Measurements from ENCODE around the gene CAPN2.
A peak's percentile ranks its signal among the peaks of the same experiment; 100 is the strongest.

Gene CAPN2

GRCh38 chr1:223712194-223712849 is at the start of gene CAPN2:
CAPN2 (plus strand) TSS chr1:223712539; CDS start chr1:223712641, 102 bp downstream.
- peak; percentile 62 for DNase-seq

GRCh38 chr1:223662943-223663342 is 49.4 kb upstream of the CAPN2 start:
- no peak for DNase-seq

GRCh38 chr1:223664106-223664505 is 48.2 kb upstream of the CAPN2 start:
- no peak for DNase-seq

GRCh38 chr1:223665592-223666312 is 46.6 kb upstream of the CAPN2 start, which contains the start of gene CAPN8:
CAPN8 (minus strand) TSS chr1:223665701; CDS start chr1:223665646, 55 bp downstream.
- no peak for DNase-seq

GRCh38 chr1:223667484-223668182 is 44.7 kb upstream of the CAPN2 start:
- DNase-seq: no peak

GRCh38 chr1:223669003-223669795 is 43.1 kb upstream of the CAPN2 start:
- DNase-seq: no peak

- peak; percentile 34 for DNase-seq
Observed at GRCh38 chr1:223670458-223671159, 41.7 kb upstream of the CAPN2 start.

- DNase-seq: no peak
Observed at GRCh38 chr1:223674119-223674890, 38.0 kb upstream of the CAPN2 start.

GRCh38 chr1:223678841-223679240 is 33.5 kb upstream of the CAPN2 start:
- DNase-seq: no peak

GRCh38 chr1:223680188-223680587 is 32.2 kb upstream of the CAPN2 start:
- no peak for DNase-seq

GRCh38 chr1:223682502-223682901 is 29.8 kb upstream of the CAPN2 start:
- no peak for DNase-seq

- peak; percentile 69 for DNase-seq
Observed at GRCh38 chr1:223683586-223684487, 28.5 kb upstream of the CAPN2 start.

- DNase-seq: no peak
Observed at GRCh38 chr1:223684488-223684792, 27.9 kb upstream of the CAPN2 start.

- DNase-seq: no peak
Observed at GRCh38 chr1:223691121-223691520, 21.2 kb upstream of the CAPN2 start.

- no peak for DNase-seq
Observed at GRCh38 chr1:223695014-223695548, 17.3 kb upstream of the CAPN2 start.

- no peak for DNase-seq
Observed at GRCh38 chr1:223695941-223696340, 16.4 kb upstream of the CAPN2 start.

- DNase-seq: no peak
Observed at GRCh38 chr1:223700388-223700918, 11.9 kb upstream of the CAPN2 start.

- no peak for DNase-seq
Observed at GRCh38 chr1:223700942-223701637, 11.2 kb upstream of the CAPN2 start.

All from DMS153 (cell line).